ENCODE data around the gene HAGH.

DNA sequence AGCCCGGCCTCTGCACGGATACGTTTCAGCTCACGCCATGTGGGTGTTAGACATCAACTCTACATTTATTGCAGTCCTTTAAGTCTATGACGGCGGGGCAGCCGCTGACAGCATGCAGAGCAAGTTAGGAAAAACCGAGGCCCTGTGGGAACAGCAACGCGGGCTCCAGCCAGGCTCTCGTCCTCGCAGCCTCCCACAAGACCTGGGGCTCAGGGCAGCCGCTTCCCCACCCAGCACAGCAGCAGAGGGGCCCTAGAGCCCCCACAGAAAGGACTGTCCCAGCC lies 50.0 kb downstream of the HAGH start:
- TF ChIP-seq, protein P1, sequence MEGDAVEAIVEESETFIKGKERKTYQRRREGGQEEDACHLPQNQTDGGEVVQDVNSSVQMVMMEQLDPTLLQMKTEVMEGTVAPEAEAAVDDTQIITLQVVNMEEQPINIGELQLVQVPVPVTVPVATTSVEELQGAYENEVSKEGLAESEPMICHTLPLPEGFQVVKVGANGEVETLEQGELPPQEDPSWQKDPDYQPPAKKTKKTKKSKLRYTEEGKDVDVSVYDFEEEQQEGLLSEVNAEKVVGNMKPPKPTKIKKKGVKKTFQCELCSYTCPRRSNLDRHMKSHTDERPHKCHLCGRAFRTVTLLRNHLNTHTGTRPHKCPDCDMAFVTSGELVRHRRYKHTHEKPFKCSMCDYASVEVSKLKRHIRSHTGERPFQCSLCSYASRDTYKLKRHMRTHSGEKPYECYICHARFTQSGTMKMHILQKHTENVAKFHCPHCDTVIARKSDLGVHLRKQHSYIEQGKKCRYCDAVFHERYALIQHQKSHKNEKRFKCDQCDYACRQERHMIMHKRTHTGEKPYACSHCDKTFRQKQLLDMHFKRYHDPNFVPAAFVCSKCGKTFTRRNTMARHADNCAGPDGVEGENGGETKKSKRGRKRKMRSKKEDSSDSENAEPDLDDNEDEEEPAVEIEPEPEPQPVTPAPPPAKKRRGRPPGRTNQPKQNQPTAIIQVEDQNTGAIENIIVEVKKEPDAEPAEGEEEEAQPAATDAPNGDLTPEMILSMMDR (IDR thresholded peaks at IDR 0.05): no peak
- TF ChIP-seq POLR2AphosphoS5 (IDR thresholded peaks at IDR 0.05): no peak

Measured in upper lobe of left lung (tissue), 4 donors.